Activated T-helper 2 cell treated with anti-CD3 and anti-CD28 coated beads, Interferon-gamma antibody, Interleukin-2, Interleukin-4, amounts not matched to agents 10 μg/mL and 5 μg/mL and 100 μg/mL, durations not matched to agents 14 hours and 24 hours and 36 hours (primary cell): ENCODE results near the gene CASQ1. TPM values are rescaled to one million over a fixed set of nuclear protein-coding genes. Genes with fewer than 3 reads are reported as not detected.

ENCODE experiments used
- DNase-seq: peaks from one replicate; pipeline ENCODE4 v3.0.0; 2021; ENCODE audit warnings: low spot score
- H3K27ac Mint-ChIP-seq: one replicate; pipeline ENCODE4 v1.8.0; 2021; ENCODE audit warnings: mixed read lengths
- H3K27me3 Mint-ChIP-seq: one replicate; pipeline ENCODE4 v1.8.0; 2021; ENCODE audit warnings: low read depth, mixed read lengths
- H3K36me3 Mint-ChIP-seq: one replicate; pipeline ENCODE4 v1.8.0; 2021; ENCODE audit warnings: low read depth, mixed read lengths
- H3K4me1 Mint-ChIP-seq: one replicate; pipeline ENCODE4 v1.8.0; 2021; ENCODE audit warnings: low read depth, mixed read lengths
- H3K4me3 Mint-ChIP-seq: one replicate; pipeline ENCODE4 v1.8.0; 2021; ENCODE audit warnings: low read depth, mild to moderate bottlenecking, moderate library complexity, mixed read lengths
- H3K9me3 Mint-ChIP-seq: one replicate; pipeline ENCODE4 v1.8.0; 2021; ENCODE audit warnings: mixed read lengths
- intact Hi-C: fragments of 100-400 bp; cut with micrococcal nuclease; formaldehyde crosslinking; loops from one replicate; pipeline ENCODE4 v1.15.1; 2023
- total RNA-seq: library from RNA; stranded (reverse); gene quantifications from 2 replicates; pipeline ENCODE4 v1.2.3, GENCODE V29; 2022

Gene CASQ1
- total RNA-seq, 1 donor from 2014 or later = 0.37 TPM

DNA sequence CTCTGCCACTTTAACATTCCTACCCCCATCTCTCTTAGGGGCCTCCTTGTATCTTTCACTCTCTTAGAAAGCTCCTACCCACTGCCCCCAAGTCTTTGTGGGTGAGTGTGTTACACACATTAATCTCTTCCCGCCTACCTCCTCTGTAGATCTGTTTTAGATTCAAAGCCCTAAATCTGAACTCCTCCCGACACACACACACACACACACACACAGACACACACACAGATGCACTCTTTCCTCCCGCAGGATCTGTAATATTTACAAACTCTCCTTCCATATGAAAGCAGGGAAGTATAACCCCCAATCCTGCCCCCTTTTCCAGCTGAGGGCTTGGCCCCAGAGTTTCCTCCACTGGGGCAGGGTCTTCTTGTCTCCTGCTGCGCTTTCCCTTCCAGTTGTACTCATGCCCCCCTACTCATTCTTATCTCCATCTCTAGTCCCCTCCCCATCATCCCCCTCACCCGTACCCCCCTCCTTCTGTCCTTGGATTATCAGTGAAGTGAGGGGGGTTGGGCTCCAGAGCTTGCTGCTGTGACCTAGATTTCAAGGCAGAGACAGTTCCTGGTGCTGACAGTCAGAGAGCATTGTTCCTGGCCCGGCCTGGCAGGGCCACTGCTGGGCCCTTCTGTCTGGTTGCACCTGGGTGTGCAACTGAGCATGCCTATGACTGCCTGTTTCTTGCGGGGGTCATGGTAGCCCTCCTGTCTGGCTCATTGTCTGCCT lies 19.1 kb downstream of the CASQ1 start:
- Mint-ChIP-seq H3K4me3 (no peak overlapping the region), H3K9me3 (no peaks in the 10 kb centered on the region), H3K36me3 (peaks cover 62% of the 10 kb centered on the region), H3K27me3 (no peaks in the 10 kb centered on the region), H3K4me1 (peaks cover 33% of the 10 kb centered on the region), H3K27ac (peak overlapping the region; percentile 35)
- DNase-seq = no peak
- intact Hi-C loops = no loop called here

DNA sequence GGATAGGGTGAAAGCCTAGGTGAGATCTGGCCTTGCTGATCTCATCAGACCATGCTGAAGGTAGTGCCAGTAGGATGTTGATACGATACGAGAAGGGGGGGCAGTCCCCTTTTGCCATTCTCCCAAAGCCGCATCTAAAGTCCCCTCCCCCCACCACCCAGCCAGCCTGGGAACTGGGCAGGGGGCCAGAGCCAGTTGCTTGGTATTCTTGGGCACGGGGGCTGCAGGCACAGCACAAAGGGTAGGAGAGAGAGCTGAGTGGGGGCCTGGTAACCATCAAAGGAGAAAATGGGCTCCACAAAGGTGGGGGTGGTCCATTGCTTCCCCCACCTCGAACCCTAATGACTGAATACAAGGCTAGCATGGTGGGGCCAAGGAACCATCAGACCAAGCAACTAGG lies 20.2 kb downstream of the CASQ1 start:
- Mint-ChIP-seq H3K27ac (no peak overlapping the region), H3K4me3 (no peak overlapping the region), H3K27me3 (no peaks in the 10 kb centered on the region), H3K4me1 (peaks cover 29% of the 10 kb centered on the region), H3K36me3 (peaks cover 73% of the 10 kb centered on the region), H3K9me3 (no peaks in the 10 kb centered on the region)
- no peak for DNase-seq
- intact Hi-C loops = no loop called here

- peaks cover 79% of the 10 kb centered on the region for H3K36me3 Mint-ChIP-seq
- H3K4me1 Mint-ChIP-seq = peaks cover 26% of the 10 kb centered on the region
- DNase-seq = no peak
- no peak overlapping the region for H3K4me3 Mint-ChIP-seq
- intact Hi-C loops = no loop called here
- no peaks in the 10 kb centered on the region for H3K27me3 Mint-ChIP-seq
- H3K27ac Mint-ChIP-seq = no peak overlapping the region
- no peaks in the 10 kb centered on the region for H3K9me3 Mint-ChIP-seq
Measured at GRCh38 chr1:160211046-160211790, 20.8 kb downstream of the CASQ1 start.

DNA sequence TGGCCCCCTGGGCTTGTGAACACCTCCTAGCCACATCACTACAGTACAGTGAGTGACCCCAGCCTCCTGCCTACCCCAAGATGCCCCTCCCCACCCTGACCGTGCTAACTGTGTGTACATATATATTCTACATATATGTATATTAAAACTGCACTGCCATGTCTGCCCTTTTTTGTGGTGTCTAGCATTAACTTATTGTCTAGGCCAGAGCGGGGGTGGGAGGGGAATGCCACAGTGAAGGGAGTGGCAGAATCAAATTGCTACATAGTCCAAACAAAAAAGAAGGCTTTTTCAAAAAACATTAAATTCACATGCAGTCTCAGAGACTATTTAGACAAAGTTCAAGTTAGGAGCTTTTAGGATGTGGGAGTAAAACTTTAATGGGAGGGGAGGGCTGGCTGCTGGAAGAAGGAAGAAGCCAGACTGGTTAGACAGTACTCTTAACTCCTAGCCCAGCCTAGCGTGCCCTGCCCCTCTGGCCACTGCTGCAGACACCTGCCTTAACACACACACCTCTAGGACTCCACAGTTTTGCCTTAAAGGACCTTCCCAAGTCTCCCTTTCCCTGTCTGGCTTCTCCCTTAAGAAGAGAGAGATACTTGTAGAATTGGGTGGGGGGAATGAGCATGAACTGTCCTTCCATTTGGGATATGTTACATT lies 24.2 kb downstream of the CASQ1 start:
- Mint-ChIP-seq H3K9me3 (no peaks in the 10 kb centered on the region), H3K27me3 (no peaks in the 10 kb centered on the region), H3K4me1 (peaks cover 8% of the 10 kb centered on the region), H3K27ac (no peak overlapping the region), H3K36me3 (peaks cover 91% of the 10 kb centered on the region), H3K4me3 (no peak overlapping the region)
- intact Hi-C loops = no loop called here
- no peak for DNase-seq

DNA sequence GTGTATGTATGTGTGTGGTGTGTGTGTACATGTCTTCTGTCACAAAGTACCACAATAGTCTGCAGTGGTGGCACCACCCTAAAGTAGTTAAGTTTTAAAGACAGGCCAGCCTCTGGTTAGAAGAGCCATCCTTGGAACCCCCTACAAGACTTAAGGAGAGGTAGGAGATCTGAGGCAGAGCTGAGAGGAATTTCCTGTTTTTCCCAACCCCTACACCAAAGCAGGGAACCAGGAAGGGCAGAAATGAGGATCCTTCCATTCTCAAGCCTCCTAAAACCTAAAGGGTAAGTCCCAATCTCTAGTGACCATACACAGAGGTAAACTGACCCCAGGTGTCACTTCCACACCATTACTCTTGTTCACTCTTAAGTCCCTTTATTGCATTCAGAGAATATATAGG lies 25.9 kb downstream of the CASQ1 start:
- no peaks in the 10 kb centered on the region for H3K9me3 Mint-ChIP-seq
- H3K4me1 Mint-ChIP-seq = no peaks in the 10 kb centered on the region
- no peak for DNase-seq
- H3K36me3 Mint-ChIP-seq = peaks cover 92% of the 10 kb centered on the region
- H3K4me3 Mint-ChIP-seq = no peak overlapping the region
- H3K27ac Mint-ChIP-seq = no peak overlapping the region
- intact Hi-C loops = no loop called here
- H3K27me3 Mint-ChIP-seq = no peaks in the 10 kb centered on the region

DNA sequence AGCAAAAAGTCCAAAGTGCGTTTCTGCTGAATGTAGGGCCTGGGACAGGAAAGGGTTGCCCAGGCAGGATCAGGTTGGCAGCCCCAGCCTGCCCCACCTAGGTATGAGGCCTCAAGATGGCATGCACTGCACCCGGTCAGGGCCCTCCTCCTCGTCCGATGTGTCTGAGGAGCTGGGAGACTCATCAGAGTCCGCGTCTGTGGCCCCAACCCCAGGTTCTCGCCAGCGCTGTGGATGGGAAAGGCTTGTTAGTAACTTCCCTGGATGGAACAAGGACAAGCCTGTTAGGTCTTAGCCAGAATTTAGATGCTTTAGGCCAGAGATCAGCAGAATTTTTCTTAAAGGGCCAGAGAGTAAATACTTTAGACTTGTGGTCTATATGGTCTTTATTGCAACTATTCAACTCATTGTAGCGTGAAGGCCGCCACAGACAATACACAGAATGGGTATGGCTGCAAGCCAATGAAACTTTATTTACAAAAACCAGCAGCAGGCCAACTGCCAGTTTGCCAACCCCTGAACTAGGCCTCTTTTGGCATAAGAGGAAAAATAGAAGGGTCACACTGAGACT lies 27.2 kb downstream of the CASQ1 start:
- H3K9me3 Mint-ChIP-seq = no peaks in the 10 kb centered on the region
- intact Hi-C loops = no loop called here
- peaks cover 92% of the 10 kb centered on the region for H3K36me3 Mint-ChIP-seq
- no peaks in the 10 kb centered on the region for H3K4me1 Mint-ChIP-seq
- no peak overlapping the region for H3K27ac Mint-ChIP-seq
- DNase-seq = no peak
- H3K4me3 Mint-ChIP-seq = no peak overlapping the region
- no peaks in the 10 kb centered on the region for H3K27me3 Mint-ChIP-seq

DNA sequence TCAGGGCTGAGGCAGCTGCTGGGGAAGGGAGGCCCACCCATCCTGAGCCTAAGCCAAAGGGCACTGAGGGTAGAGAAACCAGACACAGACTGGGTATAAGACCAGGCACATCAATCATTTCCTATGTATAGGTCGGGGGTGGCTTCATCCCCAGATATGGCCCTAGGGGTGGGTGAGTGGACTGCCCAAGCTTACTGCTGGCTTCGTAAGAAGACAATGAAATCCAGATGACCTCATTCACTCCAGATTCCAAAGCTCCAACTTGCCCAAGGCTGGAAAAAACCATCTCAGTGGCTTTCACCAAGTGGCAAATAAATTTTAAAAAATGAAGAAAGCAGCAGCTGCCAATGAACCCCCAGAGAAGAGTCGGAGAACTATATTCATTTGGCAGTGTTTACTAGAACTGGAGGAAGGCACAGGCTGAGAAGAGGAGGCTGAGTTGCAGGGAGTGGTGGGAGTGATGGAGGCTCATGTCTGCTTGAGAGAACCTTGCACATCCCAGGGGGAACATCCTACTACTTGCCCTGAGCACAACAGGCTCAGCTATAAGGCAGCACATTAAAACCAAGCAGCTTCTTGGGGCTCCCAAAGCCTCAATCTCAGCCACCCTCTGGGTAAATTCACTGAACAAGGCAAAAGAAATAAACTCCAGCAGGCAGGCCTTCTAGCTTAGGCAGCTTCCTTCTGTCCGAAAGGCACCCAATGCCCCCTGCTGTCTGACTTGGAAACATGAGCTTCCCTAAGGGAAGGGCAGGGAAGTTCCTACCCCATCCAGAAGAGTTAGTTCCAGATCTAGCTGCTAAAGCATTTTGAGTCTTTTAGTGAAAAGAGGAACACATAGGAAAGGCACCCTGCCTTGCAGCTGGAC lies 28.9 kb downstream of the CASQ1 start:
- Mint-ChIP-seq H3K27ac (no peak overlapping the region), H3K4me1 (no peaks in the 10 kb centered on the region), H3K4me3 (no peak overlapping the region), H3K27me3 (no peaks in the 10 kb centered on the region), H3K36me3 (peaks cover 92% of the 10 kb centered on the region), H3K9me3 (no peaks in the 10 kb centered on the region)
- intact Hi-C loops = no loop called here
- DNase-seq = no peak

DNA sequence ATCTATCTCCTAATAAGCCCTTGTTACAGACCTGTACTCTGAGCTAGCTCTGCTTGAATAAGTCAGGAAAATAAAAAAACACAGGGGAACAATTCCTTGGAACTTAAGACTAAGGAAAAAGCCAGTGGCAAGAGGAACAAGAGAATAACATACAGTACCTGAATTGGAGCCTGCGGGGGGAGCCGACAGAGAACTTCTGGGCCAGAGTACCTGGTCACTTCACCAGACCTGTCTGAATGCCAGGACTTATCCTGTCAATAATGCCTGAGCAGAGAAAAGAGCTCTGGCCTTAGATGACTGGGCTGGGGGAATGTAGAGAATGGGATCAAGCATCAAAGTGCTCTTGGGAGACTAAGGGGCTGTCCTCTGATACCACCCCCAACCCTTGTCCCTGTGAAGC lies 29.9 kb downstream of the CASQ1 start:
- H3K4me1 Mint-ChIP-seq = no peaks in the 10 kb centered on the region
- H3K27me3 Mint-ChIP-seq = no peaks in the 10 kb centered on the region
- no peak for DNase-seq
- no peaks in the 10 kb centered on the region for H3K9me3 Mint-ChIP-seq
- H3K4me3 Mint-ChIP-seq = no peak overlapping the region
- intact Hi-C loops = no loop called here
- peaks cover 84% of the 10 kb centered on the region for H3K36me3 Mint-ChIP-seq
- H3K27ac Mint-ChIP-seq = no peak overlapping the region

- intact Hi-C loops = no loop called here
- no peak overlapping the region for H3K27ac Mint-ChIP-seq
- H3K4me3 Mint-ChIP-seq = no peak overlapping the region
- H3K4me1 Mint-ChIP-seq = no peaks in the 10 kb centered on the region
- H3K36me3 Mint-ChIP-seq = peaks cover 76% of the 10 kb centered on the region
- DNase-seq = no peak
- H3K9me3 Mint-ChIP-seq = no peaks in the 10 kb centered on the region
- H3K27me3 Mint-ChIP-seq = no peaks in the 10 kb centered on the region
Measured at GRCh38 chr1:160221089-160221488, 30.7 kb downstream of the CASQ1 start.

DNA sequence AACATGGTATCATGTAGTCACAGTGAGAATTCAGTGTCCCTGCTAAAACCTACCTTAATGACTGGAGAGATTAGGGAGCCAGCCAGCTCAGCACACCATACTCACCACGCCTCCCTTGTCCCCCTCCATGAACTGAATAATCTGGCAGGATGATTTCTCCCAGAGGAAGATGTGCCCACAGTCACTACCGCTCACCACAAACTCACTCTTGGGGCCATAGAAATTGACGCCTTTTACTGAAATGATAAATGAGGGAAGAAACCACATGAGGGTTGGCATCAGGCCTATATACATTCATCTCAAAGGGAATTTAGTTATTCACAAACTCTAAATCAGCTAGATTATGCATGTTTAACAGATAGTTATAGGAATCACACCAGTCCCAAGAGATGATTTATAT lies 32.2 kb downstream of the CASQ1 start:
- intact Hi-C loops = no loop called here
- H3K27ac Mint-ChIP-seq = no peak overlapping the region
- peaks cover 65% of the 10 kb centered on the region for H3K36me3 Mint-ChIP-seq

GRCh38 chr1:160224606-160225005 lies 34.2 kb downstream of the CASQ1 start:
- peaks cover 60% of the 10 kb centered on the region for H3K36me3 Mint-ChIP-seq
- intact Hi-C loops = no loop called here
- H3K9me3 Mint-ChIP-seq = no peaks in the 10 kb centered on the region
- H3K4me3 Mint-ChIP-seq = no peak overlapping the region
- H3K27ac Mint-ChIP-seq = no peak overlapping the region
- DNase-seq = no peak
- H3K4me1 Mint-ChIP-seq = no peaks in the 10 kb centered on the region
- no peaks in the 10 kb centered on the region for H3K27me3 Mint-ChIP-seq

More for the DNA sequence above, 32.2 kb downstream of the CASQ1 start:
- DNase-seq = no peak
- H3K9me3 Mint-ChIP-seq = no peaks in the 10 kb centered on the region
- no peak overlapping the region for H3K4me3 Mint-ChIP-seq
- no peaks in the 10 kb centered on the region for H3K4me1 Mint-ChIP-seq
- no peaks in the 10 kb centered on the region for H3K27me3 Mint-ChIP-seq

GRCh38 chr1:160225345-160225744 lies 35.0 kb downstream of the CASQ1 start:
- peaks cover 60% of the 10 kb centered on the region for H3K36me3 Mint-ChIP-seq
- no peak for DNase-seq
- no peaks in the 10 kb centered on the region for H3K9me3 Mint-ChIP-seq
- intact Hi-C loops = no loop called here
- H3K4me3 Mint-ChIP-seq = no peak overlapping the region
- H3K27ac Mint-ChIP-seq = no peak overlapping the region
- no peaks in the 10 kb centered on the region for H3K27me3 Mint-ChIP-seq
- no peaks in the 10 kb centered on the region for H3K4me1 Mint-ChIP-seq
